GM19468 (cell line): ENCODE results near the gene C1D.
"Not testable (repeated sequence)": the region's sequence is repeated elsewhere in the genome, so short reads cannot be mapped to it uniquely, and the experiment has no call there.

ENCODE experiments used
- ATAC-seq: cut with Tn5 transposase; IDR thresholded peaks from one replicate; pipeline ENCODE4 v1.9.1; 2021; ENCODE audit warnings: mild to moderate bottlenecking, moderate library complexity, moderate number of reproducible peaks; ENCODE audit not compliant: unreplicated experiment; ENCODE audit errors: extremely low read depth

The C1D gene

DNA sequence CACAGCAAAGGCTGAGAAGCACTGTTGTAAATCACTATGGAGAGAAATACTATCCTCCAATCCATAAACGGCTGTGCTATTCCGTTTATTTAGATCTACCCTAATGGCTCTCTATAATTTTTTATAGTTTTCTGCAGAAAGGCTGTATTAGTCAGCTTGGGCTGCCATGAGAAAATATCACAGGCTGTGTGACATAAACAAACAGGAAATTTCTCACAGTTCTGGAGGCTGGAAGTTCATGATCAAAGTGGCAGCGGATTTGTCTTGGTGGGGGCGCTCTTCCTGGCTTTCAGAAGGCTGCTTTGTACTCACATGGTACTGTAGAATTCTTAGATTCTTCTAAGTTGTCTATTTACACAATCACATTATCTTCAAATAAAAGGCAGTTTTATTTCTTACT lies 44.1 kb downstream of the C1D start:
- no peak for ATAC-seq

DNA sequence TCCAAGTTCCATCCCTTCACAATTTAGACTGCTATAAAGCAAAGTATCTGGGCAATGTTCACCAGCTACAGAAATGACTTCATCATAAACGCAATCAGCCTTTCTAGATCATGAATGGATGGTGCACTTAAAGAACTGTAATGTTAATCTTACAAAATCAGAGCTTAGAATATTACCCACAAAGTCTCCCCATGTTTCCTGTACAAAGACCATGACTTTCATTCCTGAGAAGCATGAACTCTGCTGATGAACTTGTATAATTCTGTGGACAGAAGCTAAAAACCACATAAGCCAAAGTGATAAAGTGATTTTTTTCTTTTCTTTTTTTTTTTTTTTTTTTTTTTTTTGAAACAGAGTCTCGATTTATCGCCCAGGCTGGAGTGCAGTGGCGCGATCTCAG lies 53.3 kb downstream of the C1D start:
- ATAC-seq, result no peak

DNA sequence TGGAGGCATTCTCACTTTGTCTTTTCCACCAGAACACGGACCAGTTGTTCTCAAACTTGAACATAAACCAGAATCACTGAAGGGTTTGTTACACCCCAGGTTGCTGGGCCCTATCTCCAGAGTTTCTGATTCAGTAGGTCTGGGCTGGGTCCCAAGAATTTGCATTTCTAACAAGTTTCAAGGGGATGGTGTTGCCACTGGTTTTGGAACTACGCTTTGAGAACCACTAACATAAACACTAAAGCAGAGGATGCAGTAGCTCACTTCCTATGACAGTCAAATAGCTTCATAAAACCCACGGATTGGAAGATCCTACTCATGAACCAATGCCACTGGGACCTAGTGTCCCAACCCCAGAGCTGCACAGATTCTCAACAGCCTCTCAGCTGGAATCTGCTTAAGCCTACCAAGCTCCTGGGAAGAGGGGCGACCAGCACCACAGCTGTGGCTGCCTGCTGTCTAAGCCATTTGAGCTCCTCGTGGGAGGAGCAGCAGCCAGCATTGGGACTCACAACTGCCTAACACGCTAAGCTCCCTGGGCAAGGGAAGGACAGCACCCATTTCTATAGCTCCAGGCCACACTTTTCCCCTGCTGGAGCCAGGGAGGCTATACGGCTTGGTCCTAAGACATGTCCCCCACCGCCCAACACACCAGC lies 62.5 kb downstream of the C1D start:
- no peak for ATAC-seq

GRCh38 chr2:67999332-67999731 lies 63.5 kb downstream of the C1D start:
- ATAC-seq, result no peak

GRCh38 chr2:67997903-67998302 lies 64.9 kb downstream of the C1D start:
- no peak for ATAC-seq

DNA sequence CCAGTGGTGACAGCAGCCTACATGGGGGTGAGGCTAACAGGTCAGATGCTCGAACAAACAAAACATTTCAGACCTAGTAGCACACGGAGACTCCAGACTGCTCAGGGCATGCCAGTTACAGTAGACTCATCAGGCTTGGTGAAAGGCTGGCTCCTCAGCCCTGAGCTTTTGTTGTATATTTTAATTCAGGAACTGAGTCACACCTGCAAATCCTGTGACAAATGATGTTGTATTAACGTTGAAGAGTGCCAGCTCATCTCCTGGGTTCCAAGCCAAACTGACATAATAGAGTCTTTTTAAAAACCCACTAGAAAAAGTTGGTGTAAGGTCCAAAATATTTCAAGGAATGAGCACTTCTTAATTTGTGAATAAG lies 65.3 kb downstream of the C1D start:
- ATAC-seq, result no peak

DNA sequence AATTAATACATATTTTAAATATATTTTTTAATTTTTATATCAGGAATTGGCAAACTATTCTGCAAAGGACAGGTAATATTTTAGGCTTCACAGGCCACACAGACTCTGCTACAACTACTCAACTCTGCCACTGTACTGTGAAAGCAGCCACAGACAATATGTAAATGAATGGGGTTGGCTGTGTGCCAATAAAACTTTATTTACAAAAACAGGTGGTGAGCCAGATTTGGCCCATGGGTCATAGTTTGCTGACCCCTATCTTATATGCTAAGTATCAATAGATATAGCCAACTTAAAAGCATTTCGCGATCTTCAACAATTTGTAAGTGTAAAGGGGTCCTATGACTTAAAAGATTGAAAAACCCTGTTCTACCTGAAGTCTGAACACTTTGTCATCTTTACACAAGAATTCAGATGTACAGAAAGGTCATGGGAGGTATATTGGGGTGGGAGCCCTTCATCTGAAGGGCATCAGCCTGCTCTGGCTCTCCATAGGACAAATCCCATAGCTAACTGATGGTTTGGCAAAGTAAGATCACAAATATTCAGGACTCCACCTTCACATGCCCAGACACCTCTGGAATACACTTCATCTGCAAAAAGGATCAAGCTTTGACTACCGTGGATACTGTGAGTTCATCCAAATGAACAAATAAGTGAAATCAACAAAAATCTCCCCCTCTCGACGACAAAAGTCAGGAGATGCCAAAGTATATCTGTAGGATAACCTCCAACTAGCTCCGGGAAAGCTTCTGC lies 65.9 kb downstream of the C1D start:
- ATAC-seq, result no peak

DNA sequence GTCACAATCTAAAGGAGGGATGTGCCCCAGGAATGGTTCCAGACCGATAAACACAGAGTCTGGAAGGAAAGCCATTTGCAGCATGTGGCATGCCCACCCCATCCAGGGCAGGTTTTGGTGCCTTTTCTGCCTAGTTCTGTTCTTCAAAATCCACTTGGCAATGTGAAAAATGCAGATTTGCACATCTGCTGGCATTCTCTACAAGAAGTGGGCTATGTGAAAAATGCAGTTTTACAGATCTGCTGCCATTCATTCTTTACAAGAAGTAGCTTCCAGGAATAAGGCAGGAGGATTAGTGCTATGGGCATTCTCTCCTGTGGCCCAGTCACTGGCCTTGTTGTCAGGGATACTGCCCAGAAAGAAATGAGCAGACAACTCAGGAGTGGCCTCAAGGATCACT lies 68.1 kb downstream of the C1D start:
- no peak for ATAC-seq

- not testable (repeated sequence) for ATAC-seq
Measured at GRCh38 chr2:67994069-67994468, 68.7 kb downstream of the C1D start.

DNA sequence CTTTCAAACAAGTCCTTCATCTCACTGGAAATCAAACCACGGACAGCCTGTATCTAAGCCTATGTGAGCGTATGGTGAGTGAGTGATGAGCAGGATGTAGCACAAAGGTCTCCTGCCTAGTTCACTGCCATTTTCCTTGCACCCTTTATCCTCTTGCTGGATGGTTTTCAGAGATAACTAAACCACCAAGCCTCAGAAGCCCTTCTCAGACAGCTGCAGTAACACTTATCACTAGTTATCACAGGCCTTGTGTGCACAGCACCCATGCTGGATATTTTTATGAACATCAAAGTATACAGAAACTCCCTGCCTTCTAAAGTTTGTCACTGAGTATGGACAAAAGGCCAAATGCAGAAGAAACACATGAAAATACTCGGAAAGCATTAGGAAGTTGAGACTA lies 69.5 kb downstream of the C1D start:
- no peak for ATAC-seq

DNA sequence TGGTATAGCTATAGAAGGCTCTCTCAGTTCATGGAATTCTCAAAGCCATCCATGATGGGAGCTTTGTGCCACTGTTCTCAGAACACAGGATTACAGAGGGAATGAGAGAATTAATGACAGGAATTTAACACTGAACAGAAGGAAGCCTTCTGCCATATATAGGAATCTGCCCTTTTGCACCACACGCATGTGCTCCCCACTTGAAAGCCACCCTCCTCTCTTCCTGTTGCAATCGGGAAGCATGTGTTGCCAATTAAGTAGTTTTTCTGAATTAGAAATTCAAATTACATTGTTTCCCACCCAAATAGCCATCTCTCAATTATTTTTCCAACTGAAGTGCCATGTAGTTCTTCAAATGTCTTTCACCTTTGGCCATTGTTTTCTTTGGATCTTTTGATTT lies 71.3 kb downstream of the C1D start:
- no peak for ATAC-seq
